Hepatocyte (in vitro differentiated cells): Measurements from ENCODE around the gene GRIK1. TPM values are rescaled to one million over a fixed set of nuclear protein-coding genes. Genes with fewer than 3 reads are reported as not detected.

Experiments
- DNase-seq: peaks from one replicate; pipeline ENCODE4 v3.0.0-alpha.2; 2016; ENCODE audit warnings: low spot score
- H2AFZ ChIP-seq: fragments of 200-600 bp; sonication (generic); 2 replicates; pipeline ENCODE4 v1.6.0; 2016; ENCODE audit warnings: antibody characterized with exemption, mild to moderate bottlenecking
- H3K27ac ChIP-seq: fragments of 200-600 bp; sonication (generic); 2 replicates; pipeline ENCODE4 v1.5.1; 2016; ENCODE audit warnings: mild to moderate bottlenecking
- H3K27me3 ChIP-seq: fragments of 200-600 bp; sonication (generic); 2 replicates; pipeline ENCODE4 v1.6.1; 2016
- H3K36me3 ChIP-seq: fragments of 200-600 bp; sonication (generic); replicated peaks from 2 replicates; pipeline ENCODE4 v1.5.1; 2016; ENCODE audit warnings: low read depth; ENCODE audit not compliant: insufficient read depth
- H3K4me1 ChIP-seq: fragments of 200-600 bp; sonication (generic); 2 replicates; pipeline ENCODE4 v1.5.1; 2016; ENCODE audit warnings: mild to moderate bottlenecking, moderate library complexity; ENCODE audit not compliant: insufficient read depth
- H3K4me2 ChIP-seq: fragments of 200-600 bp; sonication (generic); 2 replicates; pipeline ENCODE4 v1.6.0; 2016
- H3K4me3 ChIP-seq: fragments of 200-600 bp; sonication (generic); 2 replicates; pipeline ENCODE4 v1.5.1; 2016; ENCODE audit warnings: mild to moderate bottlenecking
- H3K79me2 ChIP-seq: fragments of 200-600 bp; sonication (generic); 2 replicates; pipeline ENCODE4 v1.6.0; 2017; ENCODE audit warnings: mild to moderate bottlenecking
- H3K9me2 ChIP-seq: fragments of 200-600 bp; sonication (generic); replicated peaks from 2 replicates; pipeline ENCODE4 v1.6.0; 2017; ENCODE audit warnings: mild to moderate bottlenecking; ENCODE audit not compliant: insufficient read depth
- H3K9me3 ChIP-seq: fragments of 200-600 bp; sonication (generic); 2 replicates; pipeline ENCODE4 v1.5.1; 2016; ENCODE audit warnings: low read depth, mild to moderate bottlenecking
- H4K20me1 ChIP-seq: fragments of 200-600 bp; sonication (generic); 2 replicates; pipeline ENCODE4 v1.6.0; 2016; ENCODE audit warnings: mild to moderate bottlenecking; ENCODE audit not compliant: insufficient read depth, poor library complexity, severe bottlenecking
- EZH2 ChIP-seq: fragments of 200-600 bp; sonication (generic); IDR thresholded peaks from 2 replicates; pipeline ENCODE4 v1.6.1; 2016; ENCODE audit warnings: antibody characterized with exemption, mild to moderate bottlenecking, borderline replicate concordance
- EZH2phosphoT487 ChIP-seq: fragments of 200-600 bp; sonication (generic); IDR thresholded peaks from one replicate; pipeline ENCODE4 v1.6.1; 2018; ENCODE audit warnings: antibody characterized with exemption, mild to moderate bottlenecking, low read depth, moderate library complexity; ENCODE audit not compliant: unreplicated experiment, severe bottlenecking
- WGBS: methylation state at CpG from one replicate; pipeline ENCODE4 v1.1.6; 2016; ENCODE audit warnings: low lambda C conversion rate; ENCODE audit errors: missing lambda C conversion rate; 5-methylcytosine and 5-hydroxymethylcytosine counted together
- polyA plus RNA-seq: library from polyadenylated mRNA; unstranded; fragments of >200 nt; fragmentation: Nextera tagmentation; extraction: Ambion mirVana; gene quantifications from 2 replicates; pipeline ENCODE4 v1.2.1, GENCODE V29; 2016
- total RNA-seq: library from RNA; depleted of rRNA; stranded (reverse); fragments of >200 nt; gene quantifications from 2 replicates; pipeline ENCODE4 v1.2.3, GENCODE V29; 2014
- TF ChIP-seq, protein P1 (sequence below): fragments of 200-600 bp; sonication (generic); IDR thresholded peaks from 2 replicates; pipeline ENCODE4 v1.5.1; 2016; ENCODE audit warnings: antibody characterized with exemption, mild to moderate bottlenecking; ENCODE audit not compliant: poor library complexity

GRIK1 gene
- total and polyA plus RNA-seq, 2 experiments from 2014 or later = 0.77 to 2.3 TPM

- no peaks in the 10 kb centered on the region for H3K9me3 ChIP-seq
- no peaks in the 10 kb centered on the region for H4K20me1 ChIP-seq
- H3K4me3 ChIP-seq = no peak overlapping the region
- no peaks in the 10 kb centered on the region for H3K36me3 ChIP-seq
- no peak overlapping the region for H2AFZ ChIP-seq
- no peak overlapping the region for H3K27ac ChIP-seq
- H3K4me2 ChIP-seq = no peak overlapping the region
- no peaks in the 10 kb centered on the region for H3K27me3 ChIP-seq
- H3K9me2 ChIP-seq = no peaks in the 10 kb centered on the region
- no peaks in the 10 kb centered on the region for H3K79me2 ChIP-seq
- WGBS = 85% methylated on average over 7 of the region's 7 CpGs
- TF ChIP-seq EZH2 (no peak), EZH2phosphoT487 (no peak)
- TF ChIP-seq, protein P1, sequence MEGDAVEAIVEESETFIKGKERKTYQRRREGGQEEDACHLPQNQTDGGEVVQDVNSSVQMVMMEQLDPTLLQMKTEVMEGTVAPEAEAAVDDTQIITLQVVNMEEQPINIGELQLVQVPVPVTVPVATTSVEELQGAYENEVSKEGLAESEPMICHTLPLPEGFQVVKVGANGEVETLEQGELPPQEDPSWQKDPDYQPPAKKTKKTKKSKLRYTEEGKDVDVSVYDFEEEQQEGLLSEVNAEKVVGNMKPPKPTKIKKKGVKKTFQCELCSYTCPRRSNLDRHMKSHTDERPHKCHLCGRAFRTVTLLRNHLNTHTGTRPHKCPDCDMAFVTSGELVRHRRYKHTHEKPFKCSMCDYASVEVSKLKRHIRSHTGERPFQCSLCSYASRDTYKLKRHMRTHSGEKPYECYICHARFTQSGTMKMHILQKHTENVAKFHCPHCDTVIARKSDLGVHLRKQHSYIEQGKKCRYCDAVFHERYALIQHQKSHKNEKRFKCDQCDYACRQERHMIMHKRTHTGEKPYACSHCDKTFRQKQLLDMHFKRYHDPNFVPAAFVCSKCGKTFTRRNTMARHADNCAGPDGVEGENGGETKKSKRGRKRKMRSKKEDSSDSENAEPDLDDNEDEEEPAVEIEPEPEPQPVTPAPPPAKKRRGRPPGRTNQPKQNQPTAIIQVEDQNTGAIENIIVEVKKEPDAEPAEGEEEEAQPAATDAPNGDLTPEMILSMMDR = no peak
- DNase-seq = no peak
- H3K4me1 ChIP-seq = no peaks in the 10 kb centered on the region
Observed at GRCh38 chr21:29571949-29572348, 367.8 kb downstream of the GRIK1 start.

- no peak overlapping the region for H3K27ac ChIP-seq
- no peak overlapping the region for H3K4me2 ChIP-seq
- TF ChIP-seq EZH2phosphoT487 = no peak
- TF ChIP-seq, protein P1 = no peak
- no peak for TF ChIP-seq EZH2
- no peaks in the 10 kb centered on the region for H3K27me3 ChIP-seq
- no peak overlapping the region for H2AFZ ChIP-seq
- DNase-seq = no peak
- H3K4me1 ChIP-seq = no peaks in the 10 kb centered on the region
- H3K4me3 ChIP-seq = no peak overlapping the region
- no peaks in the 10 kb centered on the region for H3K9me3 ChIP-seq
- no peaks in the 10 kb centered on the region for H3K9me2 ChIP-seq
- H3K79me2 ChIP-seq = no peaks in the 10 kb centered on the region
- 90% methylated on average over 1 of the region's 1 CpG for WGBS
- no peaks in the 10 kb centered on the region for H4K20me1 ChIP-seq
- no peaks in the 10 kb centered on the region for H3K36me3 ChIP-seq
Observed at GRCh38 chr21:29568020-29568697, 371.6 kb downstream of the GRIK1 start.

DNA sequence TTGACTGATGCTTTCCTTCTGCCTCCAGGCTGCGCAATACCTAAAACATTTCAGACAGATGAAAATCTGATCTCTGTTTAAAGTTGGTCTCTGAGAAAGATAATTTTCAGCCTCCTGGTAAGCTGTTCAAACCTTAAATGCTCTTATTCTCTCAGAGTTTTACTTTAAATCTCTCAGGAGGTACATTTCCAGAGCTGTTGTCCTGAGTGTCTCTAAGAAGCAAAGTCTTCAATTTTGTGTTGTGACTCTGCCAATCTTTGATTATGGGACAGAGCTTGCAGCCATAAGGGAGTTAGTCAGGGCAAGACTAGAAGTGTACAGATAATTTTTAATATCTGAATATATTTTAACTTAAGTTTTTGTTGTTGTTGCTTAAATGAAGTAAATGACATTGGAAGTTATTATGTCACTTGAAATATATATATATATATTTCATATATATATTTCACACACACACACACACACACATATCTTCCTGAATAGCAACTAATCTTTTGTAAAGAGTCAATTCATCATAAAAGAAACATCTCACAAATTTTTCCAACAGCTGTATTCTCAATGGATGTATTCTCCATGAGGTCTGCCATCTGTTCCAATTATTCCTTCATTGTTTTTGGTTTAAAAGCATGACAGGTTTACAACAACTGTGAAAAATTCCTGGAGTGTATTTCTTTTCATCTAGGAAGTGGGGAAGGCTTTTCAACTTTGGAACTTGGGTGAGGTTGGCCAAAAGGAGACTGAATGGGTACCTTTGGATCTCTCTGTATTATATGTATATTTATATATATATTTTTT, 381.7 kb downstream of the GRIK1 start:
- H3K9me3 ChIP-seq = no peaks in the 10 kb centered on the region
- H3K4me1 ChIP-seq = no peaks in the 10 kb centered on the region
- no peak overlapping the region for H2AFZ ChIP-seq
- no peak for TF ChIP-seq EZH2phosphoT487
- TF ChIP-seq, protein P1 = no peak
- TF ChIP-seq EZH2 = no peak
- WGBS = 82% methylated on average over 1 of the region's 1 CpG
- H3K27me3 ChIP-seq = no peaks in the 10 kb centered on the region
- no peak overlapping the region for H3K4me2 ChIP-seq
- no peaks in the 10 kb centered on the region for H4K20me1 ChIP-seq
- H3K27ac ChIP-seq = no peak overlapping the region
- H3K4me3 ChIP-seq = no peak overlapping the region
- H3K9me2 ChIP-seq = no peaks in the 10 kb centered on the region
- no peaks in the 10 kb centered on the region for H3K36me3 ChIP-seq
- no peak for DNase-seq
- H3K79me2 ChIP-seq = no peaks in the 10 kb centered on the region
